Uterus (tissue), 2 donors: ENCODE results near the gene NSL1.

Source experiments
- POLR2A ChIP-seq, 2 donors: fragments of 450-650 bp; IDR thresholded peaks; one replicate each; pipeline ENCODE4 v1.6.1; 2016; ENCODE audit warnings: antibody characterized with exemption in 2 of 2, mild to moderate bottlenecking in 1 of 2, moderate library complexity in 1 of 2
- TF ChIP-seq, protein P1 (sequence below), 4 experiments: fragments of 200-600 bp in 2 of 4; fragments of 450-650 bp in 2 of 4; sonication (generic) in 2 of 4; IDR thresholded peaks; one replicate each; pipeline ENCODE4 v1.5.1; 2016 to 2019; ENCODE audit warnings: antibody characterized with exemption in 4 of 4, mild to moderate bottlenecking in 2 of 4, moderate library complexity in 1 of 4

- TF ChIP-seq, protein P1, sequence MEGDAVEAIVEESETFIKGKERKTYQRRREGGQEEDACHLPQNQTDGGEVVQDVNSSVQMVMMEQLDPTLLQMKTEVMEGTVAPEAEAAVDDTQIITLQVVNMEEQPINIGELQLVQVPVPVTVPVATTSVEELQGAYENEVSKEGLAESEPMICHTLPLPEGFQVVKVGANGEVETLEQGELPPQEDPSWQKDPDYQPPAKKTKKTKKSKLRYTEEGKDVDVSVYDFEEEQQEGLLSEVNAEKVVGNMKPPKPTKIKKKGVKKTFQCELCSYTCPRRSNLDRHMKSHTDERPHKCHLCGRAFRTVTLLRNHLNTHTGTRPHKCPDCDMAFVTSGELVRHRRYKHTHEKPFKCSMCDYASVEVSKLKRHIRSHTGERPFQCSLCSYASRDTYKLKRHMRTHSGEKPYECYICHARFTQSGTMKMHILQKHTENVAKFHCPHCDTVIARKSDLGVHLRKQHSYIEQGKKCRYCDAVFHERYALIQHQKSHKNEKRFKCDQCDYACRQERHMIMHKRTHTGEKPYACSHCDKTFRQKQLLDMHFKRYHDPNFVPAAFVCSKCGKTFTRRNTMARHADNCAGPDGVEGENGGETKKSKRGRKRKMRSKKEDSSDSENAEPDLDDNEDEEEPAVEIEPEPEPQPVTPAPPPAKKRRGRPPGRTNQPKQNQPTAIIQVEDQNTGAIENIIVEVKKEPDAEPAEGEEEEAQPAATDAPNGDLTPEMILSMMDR (IDR thresholded peaks at IDR 0.05): no peak
- TF ChIP-seq POLR2A (IDR thresholded peaks at IDR 0.05): no peak
These were observed 93.0 kb downstream of the NSL1 start for GRCh38 chr1:212698467-212699103.
